ENCODE data around the gene RASSF4.
A peak's percentile ranks its signal among the peaks of the same experiment; 100 is the strongest.

RASSF4 gene

DNA sequence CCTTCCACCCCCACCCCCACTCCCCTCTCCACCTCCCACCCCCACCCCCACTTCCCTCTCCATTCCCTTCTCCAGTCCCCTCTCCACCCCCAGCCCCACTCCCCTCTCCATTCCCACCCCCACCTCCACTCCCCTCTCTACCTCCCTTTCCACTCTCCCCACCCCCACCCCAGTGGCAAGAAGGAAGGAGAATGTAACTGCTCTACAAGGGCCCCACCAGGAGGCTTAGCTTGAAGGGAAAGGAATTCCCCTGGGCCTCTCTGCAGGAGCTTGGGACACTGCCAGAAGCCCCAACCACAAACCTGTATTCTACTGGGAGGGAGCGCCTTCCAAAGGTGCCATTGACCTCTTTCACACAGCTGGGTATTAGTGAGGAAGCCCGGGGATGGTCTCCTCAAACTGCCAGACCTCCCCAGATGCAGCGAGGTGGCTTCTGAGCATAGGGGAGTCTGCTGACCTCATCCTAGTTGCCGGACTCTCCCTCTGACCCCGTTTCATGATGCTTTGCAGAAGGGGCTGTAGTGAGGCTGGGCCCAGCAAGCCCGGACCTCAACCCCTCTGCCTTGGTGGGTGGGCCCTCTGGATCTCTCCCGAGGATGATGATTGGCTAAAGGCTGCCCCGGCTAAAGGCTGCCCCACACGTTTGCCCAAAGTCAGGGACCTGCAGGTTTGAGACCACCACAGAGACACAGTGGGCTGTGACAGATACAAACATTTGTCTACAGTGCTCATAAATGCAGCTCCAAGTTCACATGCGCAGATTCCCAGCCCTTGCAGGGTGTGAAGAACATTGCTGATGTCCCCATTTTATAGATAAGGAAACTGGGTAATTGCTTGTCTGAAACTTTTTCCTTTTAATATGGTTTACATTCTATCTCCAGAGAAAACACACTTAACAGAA, 16.1 kb downstream of the RASSF4 start:
- DNase-seq (ENCODE audit: low read depth in 3 of 3) = no peak

DNA sequence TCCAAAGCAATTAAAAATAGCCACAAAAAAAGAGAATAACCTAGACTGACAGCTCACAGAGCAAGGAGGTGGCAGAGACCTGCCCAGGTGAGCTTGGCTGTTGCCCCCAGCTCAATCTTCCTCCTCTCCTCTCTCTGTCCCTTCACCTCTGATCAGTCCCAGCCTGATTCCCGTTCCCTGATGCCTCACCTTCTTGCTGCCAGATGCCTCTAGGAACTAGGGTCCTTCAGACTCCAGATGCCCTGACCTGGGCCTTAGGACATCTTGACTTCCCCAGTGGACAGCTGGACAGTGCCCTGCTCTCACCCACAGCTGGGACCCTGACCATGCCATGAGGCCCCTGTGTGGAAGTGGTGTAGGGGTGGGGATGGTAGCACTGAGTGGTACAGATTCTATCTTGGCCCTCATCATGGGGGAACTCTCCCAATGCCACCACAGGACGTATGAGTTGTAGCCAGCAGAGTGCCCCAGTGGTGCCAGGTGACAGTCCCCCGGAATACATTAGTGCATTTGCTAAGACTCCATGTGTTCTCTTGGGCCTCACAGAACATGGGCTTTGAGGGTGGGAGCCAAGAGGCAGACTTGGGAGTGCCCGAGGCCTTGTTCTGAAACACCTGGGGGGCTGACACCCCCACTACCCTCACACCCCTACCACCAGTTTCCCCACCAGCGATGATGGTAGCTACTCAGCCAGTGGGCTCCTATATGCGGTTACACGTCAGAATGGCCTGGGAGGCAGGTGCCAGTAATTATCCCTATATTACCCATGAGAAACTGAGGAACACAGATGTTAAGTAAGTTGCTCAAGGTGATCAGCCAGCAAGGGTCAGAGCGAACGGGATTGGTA, 17.0 kb downstream of the RASSF4 start:
- no peak for DNase-seq (ENCODE audit: low read depth in 3 of 3)

DNA sequence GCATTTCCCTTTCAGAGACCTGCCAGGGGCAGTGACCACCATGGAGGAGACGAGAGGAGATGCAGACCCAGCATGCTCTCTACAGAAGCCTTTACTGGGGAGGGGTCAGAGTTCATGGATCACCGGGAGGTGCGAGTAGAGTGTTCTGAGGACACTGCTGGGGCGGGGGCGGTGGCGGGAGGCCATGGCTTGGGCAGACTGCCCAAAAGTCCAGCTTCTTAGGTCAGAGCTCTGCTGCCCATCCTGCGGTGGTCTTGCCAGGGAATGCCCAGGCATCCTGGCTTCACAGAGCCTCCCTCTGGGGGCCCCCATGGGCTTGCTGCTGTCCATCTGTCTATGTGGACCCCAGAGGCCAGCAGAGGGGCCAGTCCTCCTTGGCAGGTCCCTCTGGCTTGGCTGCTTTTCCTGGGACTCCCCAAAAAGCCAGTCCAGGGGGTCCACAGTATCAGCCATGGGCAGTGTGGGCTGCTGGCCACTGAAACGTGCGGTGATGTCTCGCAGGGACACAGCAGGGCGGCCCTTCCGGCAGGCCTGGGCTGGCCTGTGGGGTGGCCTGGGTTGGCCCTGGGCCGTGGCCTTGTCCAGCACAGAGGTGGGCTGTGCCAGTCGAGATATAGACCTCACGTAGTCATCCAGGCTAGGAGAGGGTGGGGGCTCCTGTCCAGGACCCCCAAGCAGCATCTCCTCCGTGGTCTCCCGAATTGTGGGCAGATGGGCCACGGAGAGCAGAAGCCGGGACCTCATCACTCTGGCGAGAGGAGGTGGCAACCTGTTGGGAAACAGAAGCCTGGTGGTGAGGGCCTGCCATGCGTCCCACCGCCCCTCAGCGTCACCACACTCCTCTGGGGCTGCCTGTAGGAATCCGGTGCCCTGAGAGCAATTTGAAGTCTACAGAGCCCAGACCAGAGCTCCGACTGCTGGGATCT, 17.9 kb downstream of the RASSF4 start:
- DNase-seq (ENCODE audit: low read depth in 3 of 3) = no peak

DNA sequence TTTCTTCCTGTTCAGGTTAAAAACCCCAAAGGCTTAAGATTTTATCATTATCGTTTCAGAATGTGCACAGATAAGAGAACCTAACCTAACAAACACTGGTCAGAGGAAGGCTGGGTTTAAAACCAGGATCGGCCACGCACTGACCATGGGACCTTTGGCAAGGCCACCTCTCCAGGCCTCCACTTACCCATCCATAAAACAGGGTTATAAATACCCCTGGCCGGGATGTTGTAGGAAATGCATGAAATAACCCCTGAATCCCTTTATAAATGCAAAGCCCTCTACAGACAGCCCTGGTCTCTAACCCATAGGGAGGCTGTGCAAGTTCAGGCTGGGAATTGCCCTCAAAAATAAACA, 18.6 kb downstream of the RASSF4 start:
- no peak for DNase-seq (ENCODE audit: low read depth in 3 of 3)

DNA sequence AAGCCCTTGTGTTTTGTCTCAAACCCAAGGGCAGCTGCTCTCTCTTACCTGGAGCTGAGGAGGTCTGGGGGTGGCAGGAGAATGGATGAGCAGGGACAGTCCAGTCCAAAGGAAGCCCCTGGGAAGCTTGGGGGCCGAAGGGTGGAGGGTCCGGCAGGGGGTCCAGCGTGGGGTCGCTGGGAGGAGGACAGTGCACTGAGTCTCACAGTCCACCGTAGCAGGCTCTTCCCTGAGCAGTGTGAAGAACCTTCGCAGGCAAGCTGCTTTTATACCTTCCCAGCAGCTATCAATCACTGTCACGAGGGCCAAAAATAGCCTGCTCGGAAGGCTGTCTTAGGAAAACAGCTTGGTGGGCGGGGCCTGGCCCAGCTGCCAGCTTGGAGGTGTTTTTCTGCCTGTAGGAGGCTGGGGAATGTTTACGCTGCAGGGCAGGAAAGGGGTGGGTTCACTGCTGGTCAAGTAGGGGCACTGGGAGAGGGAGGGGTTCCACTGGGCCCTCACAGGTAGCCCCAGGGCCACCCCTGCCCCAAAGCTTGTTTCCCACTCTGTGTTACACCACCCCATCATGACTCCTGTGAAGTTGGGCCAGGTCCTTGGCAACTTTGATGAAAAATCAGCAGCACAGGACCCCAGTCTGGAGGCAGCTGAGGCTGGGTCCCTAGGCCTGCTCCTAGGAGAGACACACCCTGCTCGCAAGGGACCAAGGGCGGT, 19.1 kb downstream of the RASSF4 start, which contains the start of gene DEPP1:
DEPP1 (minus strand) TSS at position 240 of the 711 bp plus-strand sequence. CDS start 779 bp downstream, outside the sequence.
- DNase-seq (ENCODE audit: low read depth in 3 of 3) = peak in 1 of 3 donors; percentile 11

DNA sequence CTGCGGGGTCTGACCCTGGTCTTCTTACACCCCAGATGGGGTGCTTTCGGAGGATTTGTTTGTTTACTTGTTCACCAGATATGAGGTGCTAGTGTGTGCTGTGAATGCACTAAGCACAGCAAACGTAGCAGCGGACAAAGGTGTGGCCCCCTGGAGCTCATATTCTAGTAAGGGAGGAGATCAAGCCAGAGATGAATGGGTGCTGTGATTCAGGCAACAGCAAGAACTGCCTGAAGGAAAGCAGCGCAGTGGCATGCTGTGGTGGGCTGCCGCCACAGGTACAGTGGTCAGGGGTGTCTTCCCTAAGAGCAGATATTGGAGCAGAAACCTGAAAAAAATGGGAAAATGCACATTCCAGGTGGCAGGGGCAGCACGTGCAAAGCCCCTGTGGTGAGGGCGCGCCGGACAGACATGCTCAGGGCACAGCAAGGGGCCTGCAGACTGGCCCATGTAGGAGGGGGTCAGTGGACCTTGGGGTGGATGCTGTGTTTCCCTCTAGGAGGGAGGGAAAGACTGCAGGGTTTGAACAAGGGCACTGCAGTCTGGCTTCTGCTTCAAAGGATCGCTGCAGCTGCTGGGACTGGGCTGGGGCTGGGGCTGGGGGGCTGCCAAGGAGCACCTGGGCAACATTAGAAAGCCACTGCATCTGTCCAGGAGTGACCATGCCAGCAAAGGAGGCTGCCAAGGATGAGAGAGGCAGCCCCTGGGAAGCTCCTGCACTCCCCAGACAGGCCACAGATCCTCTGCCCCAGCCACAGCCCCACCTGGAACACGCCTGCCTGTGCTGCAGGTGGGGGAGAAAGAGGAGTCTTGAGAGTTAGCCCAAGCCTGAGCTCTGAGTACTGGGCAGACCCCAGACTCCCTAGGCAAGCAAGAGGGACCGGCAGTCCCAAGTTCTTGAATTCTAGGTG, 19.9 kb downstream of the RASSF4 start:
- DNase-seq (ENCODE audit: low read depth in 3 of 3) = no peak

DNA sequence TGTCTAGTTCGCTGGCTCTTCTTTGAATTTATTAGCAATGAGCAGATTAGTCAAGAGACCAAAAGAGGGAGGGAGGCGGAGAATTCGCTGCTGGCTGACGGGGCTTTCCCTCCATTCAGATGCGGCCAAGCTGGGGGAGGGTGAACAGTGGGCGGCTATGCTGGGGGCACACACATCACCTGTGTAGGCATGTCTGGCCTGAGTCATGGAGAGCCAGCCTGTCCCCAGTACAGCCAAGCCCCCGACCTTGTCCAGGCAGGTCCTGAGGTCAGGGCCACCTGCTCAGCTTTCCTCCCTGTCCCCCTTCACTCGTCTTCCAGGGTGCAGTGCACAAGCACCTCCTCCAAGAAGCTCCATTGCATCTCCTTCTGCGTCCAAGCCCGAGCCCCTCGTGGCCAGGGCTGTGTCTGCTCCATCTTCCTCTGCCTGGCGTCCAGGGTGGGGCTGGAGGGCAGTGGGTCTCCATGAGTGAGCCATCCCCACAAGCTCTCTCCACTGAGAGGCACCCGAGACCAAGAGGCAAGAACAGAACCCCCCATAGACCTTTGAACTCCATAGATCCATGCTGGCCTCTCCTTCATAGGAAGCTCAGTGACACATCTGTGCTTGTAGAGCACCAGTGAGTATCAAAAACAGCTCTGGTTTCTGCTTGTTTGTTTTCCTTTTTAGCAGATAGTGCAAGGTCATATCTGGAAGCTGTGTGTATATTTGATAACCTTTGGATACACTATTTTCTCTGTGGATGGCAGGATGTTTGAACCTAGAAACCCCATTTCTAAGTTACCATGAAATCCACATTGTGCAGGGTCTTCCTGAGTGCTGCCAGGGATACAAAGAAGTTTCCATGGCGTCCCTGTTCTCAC, 20.9 kb downstream of the RASSF4 start:
- DNase-seq (ENCODE audit: low read depth in 3 of 3) = no peak

DNA sequence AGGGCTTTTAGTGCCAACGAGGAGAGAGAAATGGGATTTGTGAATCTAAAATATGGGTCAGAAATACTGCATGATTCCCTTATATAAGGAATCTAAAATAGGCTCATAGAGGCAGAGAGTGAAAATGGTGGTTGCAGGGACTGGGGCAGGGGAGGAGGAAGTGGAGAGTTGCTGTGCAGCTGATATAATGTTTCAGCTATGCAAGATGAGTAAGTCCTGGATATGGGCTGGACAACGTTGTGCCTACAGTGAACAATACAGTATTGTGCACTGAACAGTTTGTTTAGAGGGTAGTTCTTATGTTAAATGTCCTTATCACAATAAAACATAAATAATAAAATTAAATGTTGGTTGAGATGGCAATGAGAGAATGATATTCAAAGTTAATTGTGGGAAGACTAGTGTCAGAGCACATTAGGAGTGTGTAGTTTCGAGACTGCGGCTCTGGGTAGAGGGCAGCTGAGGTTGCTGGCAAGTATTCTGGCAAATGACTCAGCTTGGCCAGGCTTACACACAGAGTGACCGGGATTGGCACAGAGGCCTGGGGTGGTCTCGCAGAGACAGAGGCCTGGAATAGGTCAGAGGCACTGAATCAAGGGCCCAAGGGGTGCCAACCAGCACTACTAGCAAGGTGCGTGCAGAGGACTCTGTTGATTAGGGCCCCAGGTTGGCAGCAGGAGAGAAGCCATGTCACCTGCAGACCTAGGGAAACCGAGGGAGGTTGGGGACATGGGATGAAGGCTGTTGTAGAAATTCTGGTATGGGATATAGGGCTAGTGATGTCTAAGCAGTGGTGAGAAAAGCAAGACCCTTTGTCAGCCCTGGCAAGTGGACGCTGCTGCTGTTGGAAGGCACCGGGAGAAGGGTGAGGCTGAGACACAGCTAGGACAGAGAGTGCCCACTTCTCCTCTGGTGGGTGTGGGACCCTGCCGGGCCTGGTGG, 21.8 kb downstream of the RASSF4 start:
- no peak for DNase-seq (ENCODE audit: low read depth in 3 of 3)

DNA sequence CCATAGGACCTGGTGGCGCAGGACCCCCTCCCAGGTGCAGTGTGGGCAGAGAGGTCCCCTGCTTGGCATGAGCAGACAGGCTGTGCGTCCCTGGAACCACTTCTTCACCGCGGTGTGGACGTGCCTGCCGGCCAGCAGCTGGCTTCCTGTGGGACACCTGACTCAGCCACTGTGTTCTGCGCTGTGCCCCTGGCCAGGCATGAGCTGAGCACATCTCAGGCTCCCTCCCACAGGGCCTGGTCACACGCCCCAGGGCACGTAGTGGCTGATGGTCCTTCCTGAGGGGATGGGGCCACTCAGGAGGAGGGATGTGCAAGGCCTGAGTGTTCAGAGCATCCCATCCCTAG, 22.5 kb downstream of the RASSF4 start:
- no peak for DNase-seq (ENCODE audit: low read depth in 3 of 3)

DNA sequence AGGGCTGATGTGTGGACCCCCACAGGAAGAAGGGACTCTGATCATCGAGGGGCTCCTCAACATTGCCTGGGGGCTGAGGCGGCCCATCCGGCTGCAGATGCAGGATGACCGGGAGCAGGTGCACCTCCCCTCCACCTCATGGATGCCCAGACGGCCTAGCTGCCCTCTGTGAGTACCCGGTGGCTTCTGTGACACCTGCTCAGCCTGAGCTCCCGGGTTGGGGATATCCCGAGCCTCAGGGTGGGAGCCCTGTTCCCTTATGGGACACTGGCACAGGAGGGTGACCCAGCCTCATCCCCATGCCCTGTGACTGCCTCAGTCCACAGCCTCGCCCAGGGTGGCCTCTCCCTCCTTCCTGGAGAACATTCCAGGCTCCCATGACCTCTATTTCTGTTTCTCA, 22.9 kb downstream of the RASSF4 start:
- no peak for DNase-seq (ENCODE audit: low read depth in 3 of 3)

DNA sequence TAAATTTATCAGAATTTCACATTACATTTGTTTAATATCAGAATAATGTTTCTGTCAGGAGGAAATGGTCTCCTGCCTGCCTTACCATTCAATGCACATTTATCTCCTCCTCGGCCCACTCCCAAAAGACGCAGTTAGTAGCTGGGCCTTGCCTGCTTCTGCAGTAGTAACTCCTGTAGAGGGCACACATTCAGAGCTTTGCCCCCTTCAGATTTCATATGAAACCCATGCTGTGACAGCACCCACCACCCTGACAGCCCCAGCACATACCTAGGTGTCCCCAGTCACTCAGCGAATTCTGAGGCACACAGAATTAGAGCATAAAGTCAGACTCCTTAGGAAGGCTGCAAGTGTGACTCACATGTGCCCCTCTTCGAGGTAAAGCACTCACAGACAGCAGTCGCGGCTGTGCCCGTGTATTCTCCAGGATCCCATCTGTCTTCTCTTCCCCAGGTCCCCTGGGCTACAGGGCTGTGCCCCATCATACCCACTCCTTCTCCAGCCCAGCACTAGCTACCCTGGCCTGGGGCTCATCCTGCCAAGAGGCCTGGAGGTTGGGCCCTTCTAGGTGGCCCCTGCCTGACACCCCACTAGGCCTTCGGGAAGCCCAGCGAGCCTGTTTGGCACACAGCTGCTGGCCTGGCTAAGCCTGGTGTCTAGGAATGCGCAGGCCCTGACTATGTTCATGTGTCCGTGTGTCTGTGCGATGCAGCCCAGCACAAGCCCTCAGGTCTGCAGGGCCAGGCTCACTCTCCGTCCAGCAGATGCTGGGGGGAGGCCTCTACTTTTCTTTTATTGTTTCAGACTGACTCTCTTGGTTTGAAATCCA, 23.7 kb downstream of the RASSF4 start:
- DNase-seq (ENCODE audit: low read depth in 3 of 3) = no peak

DNA sequence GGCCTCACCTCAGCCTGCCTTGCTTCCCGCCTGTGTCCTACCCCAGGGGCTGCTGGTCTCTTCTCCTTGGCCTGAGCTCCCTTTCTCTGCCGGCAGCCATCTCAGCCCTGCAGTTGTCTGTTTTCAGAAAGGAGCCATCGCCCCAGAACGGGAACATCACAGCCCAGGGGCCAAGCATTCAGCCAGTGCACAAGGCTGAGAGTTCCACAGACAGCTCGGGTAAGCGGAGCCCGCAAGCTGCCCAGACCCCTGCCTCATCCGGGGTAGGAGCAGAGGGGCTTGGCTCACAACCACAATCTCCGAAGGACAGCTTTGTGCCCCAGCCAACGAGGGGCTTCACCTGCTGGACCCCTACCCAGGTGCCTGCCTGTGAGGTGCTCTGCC, 24.3 kb downstream of the RASSF4 start:
- no peak for DNase-seq (ENCODE audit: low read depth in 3 of 3)

DNA sequence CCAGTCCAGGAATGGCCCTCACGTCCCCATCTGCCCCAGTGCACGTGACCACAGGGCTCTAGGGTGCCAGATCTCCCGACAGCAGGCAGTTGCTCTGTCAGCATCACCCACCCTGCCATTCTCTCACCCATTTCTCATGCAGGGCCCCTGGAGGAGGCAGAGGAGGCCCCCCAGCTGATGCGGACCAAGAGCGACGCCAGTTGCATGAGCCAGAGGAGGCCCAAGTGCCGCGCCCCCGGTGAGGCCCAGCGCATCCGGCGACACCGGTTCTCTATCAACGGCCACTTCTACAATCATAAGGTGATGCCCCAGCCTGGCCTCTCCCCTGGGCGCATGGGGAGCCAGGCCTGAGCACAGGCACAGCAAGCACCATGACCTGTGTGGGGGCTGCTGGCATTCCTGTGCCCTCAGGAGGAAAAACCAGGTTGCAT, 25.1 kb downstream of the RASSF4 start:
- no peak for DNase-seq (ENCODE audit: low read depth in 3 of 3)

DNA sequence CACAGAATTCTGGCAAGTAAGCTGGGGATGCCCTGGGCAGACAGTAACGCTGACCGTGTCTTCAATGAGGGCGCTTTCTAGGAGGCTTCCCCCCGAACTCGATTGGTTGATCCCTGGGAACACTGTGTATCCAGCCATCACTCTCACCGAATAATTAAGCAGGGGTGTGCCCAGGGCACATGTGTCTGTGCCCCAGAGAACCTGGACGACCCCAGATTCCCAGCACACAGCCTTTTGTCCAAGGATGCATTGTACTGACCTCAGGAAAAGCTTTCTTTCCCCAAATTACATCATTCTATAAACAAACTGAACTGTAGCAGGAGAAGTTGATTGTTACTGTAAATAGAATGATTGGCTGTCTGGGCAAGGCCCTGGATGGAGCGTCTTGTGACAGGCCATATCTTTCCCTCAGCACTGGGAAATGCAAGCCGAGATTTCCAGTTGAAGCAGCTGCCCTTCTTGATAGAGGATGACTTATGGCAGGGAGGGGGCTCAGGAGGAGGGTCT, 25.6 kb downstream of the RASSF4 start:
- DNase-seq (ENCODE audit: low read depth in 3 of 3) = no peak

DNA sequence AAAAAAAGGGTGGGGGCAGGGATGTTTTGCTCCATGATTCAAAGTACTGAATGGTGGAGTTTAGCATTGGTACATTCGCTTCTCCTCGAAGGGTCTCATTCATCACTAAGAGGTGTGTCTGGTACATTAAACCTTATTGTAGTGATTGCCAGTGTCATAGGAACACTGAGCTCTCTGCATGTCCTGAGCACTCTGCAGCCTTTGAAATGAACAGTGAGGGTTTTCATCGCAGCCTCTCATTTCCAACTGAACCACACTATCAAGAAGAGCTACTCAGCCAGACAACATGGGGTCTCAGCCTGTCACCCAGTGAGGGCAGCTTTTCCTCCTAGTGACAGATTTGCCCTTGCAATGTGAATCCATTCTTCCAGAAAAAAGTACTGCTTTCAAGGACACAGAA, 26.6 kb downstream of the RASSF4 start:
- DNase-seq (ENCODE audit: low read depth in 3 of 3) = no peak

DNA sequence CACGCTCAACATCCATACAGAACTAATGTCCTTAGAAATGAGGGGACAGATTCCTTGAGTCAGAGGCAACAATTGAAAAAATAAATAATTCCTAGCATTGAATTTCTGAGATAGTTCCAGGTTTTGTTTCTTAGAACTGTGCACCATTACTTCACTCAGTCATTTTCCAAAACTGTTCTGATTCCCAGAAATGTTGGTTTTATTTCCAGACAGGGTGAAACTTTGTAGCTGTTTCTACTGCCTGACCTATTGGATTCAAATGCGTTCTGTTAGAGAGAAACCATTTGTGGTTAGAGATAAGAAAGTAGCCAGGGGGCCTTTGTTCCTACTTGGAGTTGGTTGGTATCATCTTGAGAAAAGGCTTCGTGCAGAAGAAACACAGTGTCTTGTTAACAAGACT, 27.1 kb downstream of the RASSF4 start:
- DNase-seq (ENCODE audit: low read depth in 3 of 3) = no peak
